HepG2 (cell line): ENCODE measurements around the gene CDK2AP2. TPM values are rescaled to one million over a fixed set of nuclear protein-coding genes. Genes with fewer than 3 reads are reported as not detected.
A peak's percentile ranks its signal among the peaks of the same experiment; 100 is the strongest.

Experiments
- BRD4 ChIP-seq: sonication (generic); formaldehyde crosslinking; IDR thresholded peaks from 2 replicates; pipeline ENCODE4 v1.4.0; 2020; ENCODE audit warnings: missing genetic modification reagents
- CCDC6 ChIP-seq: sonication (generic); formaldehyde crosslinking; IDR thresholded peaks from 2 replicates; pipeline ENCODE4 v1.8.1; 2022; ENCODE audit warnings: mild to moderate bottlenecking, missing genetic modification reagents, moderate library complexity
- DMTF1 ChIP-seq: sonication (generic); formaldehyde crosslinking; IDR thresholded peaks from 2 replicates; pipeline ENCODE4 v1.4.0; 2020; ENCODE audit warnings: mild to moderate bottlenecking, missing genetic modification reagents
- POLR2G ChIP-seq: fragments of 200-400 bp; formaldehyde crosslinking; IDR thresholded peaks from 2 replicates; pipeline ENCODE4 v1.6.1; 2018; ENCODE audit warnings: mild to moderate bottlenecking, low read depth, low read length, moderate library complexity
- REPIN1 ChIP-seq: sonication (generic); formaldehyde crosslinking; IDR thresholded peaks from 2 replicates; pipeline ENCODE4 v1.8.0; 2022; ENCODE audit warnings: missing genetic modification reagents, low read depth, mild to moderate bottlenecking, borderline replicate concordance
- ZBTB20 ChIP-seq: sonication (generic); formaldehyde crosslinking; IDR thresholded peaks from 2 replicates; pipeline ENCODE4 v1.8.1; 2023; ENCODE audit warnings: missing genetic modification reagents, low read depth, mild to moderate bottlenecking, borderline replicate concordance
- ZHX1 ChIP-seq: sonication (generic); formaldehyde crosslinking; IDR thresholded peaks from 2 replicates; pipeline ENCODE4 v1.8.1; 2022; ENCODE audit warnings: low read depth, mild to moderate bottlenecking, missing genetic modification reagents
- ZNF274 ChIP-seq: sonication (generic); formaldehyde crosslinking; IDR thresholded peaks from 2 replicates; pipeline ENCODE4 v1.5.1; 2020; ENCODE audit warnings: mild to moderate bottlenecking, missing genetic modification reagents
- ZNF292 ChIP-seq: sonication (generic); formaldehyde crosslinking; IDR thresholded peaks from 2 replicates; pipeline ENCODE4 v1.8.1; 2022; ENCODE audit warnings: mild to moderate bottlenecking, low read depth, missing genetic modification reagents, borderline replicate concordance
- ZNF383 ChIP-seq: sonication (generic); formaldehyde crosslinking; IDR thresholded peaks from 2 replicates; pipeline ENCODE4 v1.4.0; 2020; ENCODE audit warnings: missing genetic modification reagents, mild to moderate bottlenecking, borderline replicate concordance
- ZNF512 ChIP-seq: sonication (generic); formaldehyde crosslinking; IDR thresholded peaks from 2 replicates; pipeline ENCODE4 v1.4.0; 2020; ENCODE audit warnings: mild to moderate bottlenecking, missing genetic modification reagents
- ZNF563 ChIP-seq: sonication (generic); formaldehyde crosslinking; IDR thresholded peaks from 2 replicates; pipeline ENCODE4 v1.8.0; 2022; ENCODE audit warnings: mild to moderate bottlenecking, moderate library complexity, missing genetic modification reagents
- ZNF580 ChIP-seq: IDR thresholded peaks from 2 replicates; pipeline ENCODE4 v1.6.1; 2016; ENCODE audit warnings: low read depth, borderline replicate concordance
- ZNF687 ChIP-seq: sonication (generic); formaldehyde crosslinking; IDR thresholded peaks from 2 replicates; pipeline ENCODE4 v1.5.1; 2020; ENCODE audit warnings: mild to moderate bottlenecking, missing genetic modification reagents, moderate library complexity
- ZNF7 ChIP-seq: IDR thresholded peaks from 2 replicates; pipeline ENCODE4 v1.6.1; 2016; ENCODE audit warnings: missing biosample characterization, missing genetic modification reagents
- ZNF776 ChIP-seq: sonication (generic); formaldehyde crosslinking; IDR thresholded peaks from 2 replicates; pipeline ENCODE4 v1.4.0; 2020; ENCODE audit warnings: mild to moderate bottlenecking, missing genetic modification reagents
- polyA plus RNA-seq, 8 experiments: library from polyadenylated mRNA; depleted of rRNA in 3 of 8; stranded (reverse) in 7 of 8; unstranded in 1 of 8; fragments of >200 nt; fragmentation: Illumina TruSeq in 4 of 8; extraction: Trizol in 4 of 8; gene quantifications; 2 replicates each; pipeline versions ENCODE4 v1.2.1 to v1.2.3, GENCODE V29; 2011 to 2016; ENCODE audit warnings: low read depth in 4 of 8, missing spikeins in 1 of 8, mixed read lengths in 1 of 8; ENCODE audit not compliant: insufficient read depth in 1 of 8
- total RNA-seq, 5 experiments: library from RNA; depleted of rRNA; stranded (reverse); fragments of >200 nt; fragmentation: Illumina TruSeq; extraction: Trizol; gene quantifications; 2 replicates each; pipeline ENCODE4 v1.2.3, GENCODE V29; 2016; ENCODE audit warnings: low read depth in 1 of 5

The CDK2AP2 gene
- total and polyA plus RNA-seq, 2 of the 13 experiments (the other 11 are each of a cell fraction or from before 2014, with no cell fraction given) = 15.0 to 23.2 TPM

- TF ChIP-seq ZHX1 (CRISPR knock-in tag) = peak; percentile 93
- TF ChIP-seq REPIN1 (CRISPR knock-in tag) = peak; percentile 99
- no peak for TF ChIP-seq ZNF383 (CRISPR knock-in tag)
- peak; percentile 83 for TF ChIP-seq POLR2G
- TF ChIP-seq BRD4 (CRISPR knock-in tag) = peak; percentile 86
- peak; percentile 80; the same call in 1 of the 2 replicates for TF ChIP-seq ZBTB20 (CRISPR knock-in tag)
- peak; percentile 99 for TF ChIP-seq ZNF563
- peak; percentile 90 for TF ChIP-seq ZNF776 (CRISPR knock-in tag)
- TF ChIP-seq ZNF687 (CRISPR knock-in tag) = peak; percentile 100
- TF ChIP-seq ZNF7 (CRISPR knock-in tag) = 0 out of 2 replicates have a peak, but pooled peaks have one; percentile 51
- peak; percentile 88; the same call in 1 of the 2 replicates for TF ChIP-seq DMTF1 (CRISPR knock-in tag)
- peak; percentile 99 for TF ChIP-seq ZNF274 (CRISPR knock-in tag)
- peak; percentile 97 for TF ChIP-seq ZNF580 (CRISPR knock-in tag)
- peak; percentile 94 for TF ChIP-seq CCDC6 (CRISPR knock-in tag)
- TF ChIP-seq ZNF512 (CRISPR knock-in tag) = no peak
- no peak for TF ChIP-seq ZNF292 (CRISPR knock-in tag)
These were observed 24.8 kb downstream of the CDK2AP2 start, which contains the start of gene AIP (continued) for GRCh38 chr11:67482827-67483798.
